A549 (cell line): ENCODE data around the gene CCR5.

Experiments
- CTCF ChIP-seq: fragments of >200 bp; sonication (Bioruptor Twin); formaldehyde crosslinking; IDR thresholded peaks from 3 replicates; pipeline ENCODE4 v1.5.1; 2016
- EP300 ChIP-seq, 2 experiments: fragments of >200 bp; sonication (Bioruptor Twin); formaldehyde crosslinking; IDR thresholded peaks; 2 replicates in 1 of 2; 3 replicates in 1 of 2; pipeline ENCODE4 v1.6.1; 2016 to 2017
- HDAC2 ChIP-seq: fragments of 200-600 bp; sonication (generic); IDR thresholded peaks from 2 replicates; pipeline ENCODE4 v1.6.1; 2016
- MYC ChIP-seq: IDR thresholded peaks from 2 replicates; pipeline ENCODE4 v1.6.1; 2012; ENCODE audit warnings: mild to moderate bottlenecking, inconsistent platforms, low read length, improper control_type of control experiment, borderline replicate concordance
- NR3C1 ChIP-seq: fragments of >200 bp; sonication (Bioruptor Twin); formaldehyde crosslinking; IDR thresholded peaks from 3 replicates; pipeline ENCODE4 v1.6.1; 2017
- POLR2A ChIP-seq: IDR thresholded peaks from 2 replicates; pipeline ENCODE4 v1.6.1; 2012; ENCODE audit warnings: mild to moderate bottlenecking, low read length
- RFX5 ChIP-seq: fragments of 450-650 bp; IDR thresholded peaks from 2 replicates; pipeline ENCODE4 v1.7.1; 2014; ENCODE audit warnings: antibody characterized with exemption, mild to moderate bottlenecking, moderate library complexity
- SMC3 ChIP-seq: fragments of >200 bp; sonication (Bioruptor Twin); formaldehyde crosslinking; IDR thresholded peaks from 3 replicates; pipeline ENCODE4 v1.6.1; 2018; ENCODE audit warnings: inconsistent platforms
- TP53 ChIP-seq: fragments of 250-450 bp; sonication (Bioruptor Pico); IDR thresholded peaks from 2 replicates; pipeline ENCODE4 v1.5.0; 2021; ENCODE audit warnings: mild to moderate bottlenecking, moderate library complexity
- TF ChIP-seq, protein P1 (sequence below): fragments of >200 bp; sonication (Bioruptor Twin); formaldehyde crosslinking; IDR thresholded peaks from 3 replicates; pipeline ENCODE4 v1.6.1; 2016
- TF ChIP-seq, protein P2 (sequence below): IDR thresholded peaks from 2 replicates; pipeline ENCODE4 v1.6.1; 2012

- TF ChIP-seq POLR2A (no peak), TP53 (CRISPR knock-in tag) (no peak), EP300 (IDR thresholded peaks at IDR 0.05) (no peak), NR3C1 (no peak), CTCF (no peak), HDAC2 (no peak), MYC (no peak), RFX5 (no peak), SMC3 (no peak)
- TF ChIP-seq, protein P1, sequence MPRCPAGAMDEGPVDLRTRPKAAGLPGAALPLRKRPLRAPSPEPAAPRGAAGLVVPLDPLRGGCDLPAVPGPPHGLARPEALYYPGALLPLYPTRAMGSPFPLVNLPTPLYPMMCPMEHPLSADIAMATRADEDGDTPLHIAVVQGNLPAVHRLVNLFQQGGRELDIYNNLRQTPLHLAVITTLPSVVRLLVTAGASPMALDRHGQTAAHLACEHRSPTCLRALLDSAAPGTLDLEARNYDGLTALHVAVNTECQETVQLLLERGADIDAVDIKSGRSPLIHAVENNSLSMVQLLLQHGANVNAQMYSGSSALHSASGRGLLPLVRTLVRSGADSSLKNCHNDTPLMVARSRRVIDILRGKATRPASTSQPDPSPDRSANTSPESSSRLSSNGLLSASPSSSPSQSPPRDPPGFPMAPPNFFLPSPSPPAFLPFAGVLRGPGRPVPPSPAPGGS = no peak
- TF ChIP-seq, protein P2, sequence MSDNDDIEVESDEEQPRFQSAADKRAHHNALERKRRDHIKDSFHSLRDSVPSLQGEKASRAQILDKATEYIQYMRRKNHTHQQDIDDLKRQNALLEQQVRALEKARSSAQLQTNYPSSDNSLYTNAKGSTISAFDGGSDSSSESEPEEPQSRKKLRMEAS = no peak
Observed at GRCh38 chr3:46350262-46350565, 20.5 kb upstream of the CCR5 start.
